ENCODE measurements around the gene PPP4R4.

GRCh38 chr14:94162466-94162865 is 11.7 kb upstream of the PPP4R4 start:
- TF ChIP-seq POLR2A (IDR thresholded peaks at IDR 0.05; ENCODE audit: low read length) = no peak
- TF ChIP-seq GATA1 (IDR thresholded peaks at IDR 0.05; ENCODE audit: low read depth, low read length) = no peak

Data from erythroblast (primary cell).